ENCODE data around the gene GRK3.
"Not testable (repeated sequence)": the region's sequence is repeated elsewhere in the genome, so short reads cannot be mapped to it uniquely, and the experiment has no call there.

GRK3 gene

GRCh38 chr22:25566898-25567235, 2.4 kb downstream of the GRK3 start:
- Histone ChIP-seq H2AFZ (ENCODE audit: low read length) (no peak overlapping the region), H4K20me1 (ENCODE audit: insufficient read depth, low read length) (no peaks in the 10 kb centered on the region), H3K4me3 (ENCODE audit: low read depth, low read length, poor library complexity, severe bottlenecking) (peak overlapping the region; percentile 92), H3K27me3 (ENCODE audit: insufficient read depth, low read length) (peaks cover 8% of the 10 kb centered on the region; the same call in 1 of the 2 replicates), H3K4me1 (ENCODE audit: insufficient read depth, low read length, severe bottlenecking) (peaks cover 42% of the 10 kb centered on the region), H3K9ac (ENCODE audit: low read length) (no peak overlapping the region), H3K27ac (ENCODE audit: low read depth, low read length, poor library complexity, severe bottlenecking) (no peak overlapping the region), H3K9me3 (ENCODE audit: low read length) (no peaks in the 10 kb centered on the region), H3F3A (ENCODE audit: insufficient read depth, low read length) (no peaks in the 10 kb centered on the region), H3K79me2 (ENCODE audit: insufficient read depth, low read length) (no peaks in the 10 kb centered on the region), H3K36me3 (ENCODE audit: insufficient read depth, low read length) (no peaks in the 10 kb centered on the region), H3K4me2 (ENCODE audit: low read length) (peak overlapping the region; percentile 86; the same call in 1 of the 2 replicates), H3K9me2 (ENCODE audit: low read depth, low read length) (no peaks in the 10 kb centered on the region)
- TF ChIP-seq, protein P1, sequence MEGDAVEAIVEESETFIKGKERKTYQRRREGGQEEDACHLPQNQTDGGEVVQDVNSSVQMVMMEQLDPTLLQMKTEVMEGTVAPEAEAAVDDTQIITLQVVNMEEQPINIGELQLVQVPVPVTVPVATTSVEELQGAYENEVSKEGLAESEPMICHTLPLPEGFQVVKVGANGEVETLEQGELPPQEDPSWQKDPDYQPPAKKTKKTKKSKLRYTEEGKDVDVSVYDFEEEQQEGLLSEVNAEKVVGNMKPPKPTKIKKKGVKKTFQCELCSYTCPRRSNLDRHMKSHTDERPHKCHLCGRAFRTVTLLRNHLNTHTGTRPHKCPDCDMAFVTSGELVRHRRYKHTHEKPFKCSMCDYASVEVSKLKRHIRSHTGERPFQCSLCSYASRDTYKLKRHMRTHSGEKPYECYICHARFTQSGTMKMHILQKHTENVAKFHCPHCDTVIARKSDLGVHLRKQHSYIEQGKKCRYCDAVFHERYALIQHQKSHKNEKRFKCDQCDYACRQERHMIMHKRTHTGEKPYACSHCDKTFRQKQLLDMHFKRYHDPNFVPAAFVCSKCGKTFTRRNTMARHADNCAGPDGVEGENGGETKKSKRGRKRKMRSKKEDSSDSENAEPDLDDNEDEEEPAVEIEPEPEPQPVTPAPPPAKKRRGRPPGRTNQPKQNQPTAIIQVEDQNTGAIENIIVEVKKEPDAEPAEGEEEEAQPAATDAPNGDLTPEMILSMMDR (IDR thresholded peaks at IDR 0.05; ENCODE audit: low read length), result no peak
- TF ChIP-seq EZH2 (IDR thresholded peaks at IDR 0.05; ENCODE audit: borderline replicate concordance, low read length), result no peak

GRCh38 chr22:25567251-25567675, 2.8 kb downstream of the GRK3 start:
- H3K4me3 ChIP-seq (ENCODE audit: low read depth, low read length, poor library complexity, severe bottlenecking), result no peak overlapping the region
- H3K4me1 ChIP-seq (ENCODE audit: insufficient read depth, low read length, severe bottlenecking), result peaks cover 42% of the 10 kb centered on the region
- no peak overlapping the region for H3K27ac ChIP-seq (ENCODE audit: low read depth, low read length, poor library complexity, severe bottlenecking)

DNA sequence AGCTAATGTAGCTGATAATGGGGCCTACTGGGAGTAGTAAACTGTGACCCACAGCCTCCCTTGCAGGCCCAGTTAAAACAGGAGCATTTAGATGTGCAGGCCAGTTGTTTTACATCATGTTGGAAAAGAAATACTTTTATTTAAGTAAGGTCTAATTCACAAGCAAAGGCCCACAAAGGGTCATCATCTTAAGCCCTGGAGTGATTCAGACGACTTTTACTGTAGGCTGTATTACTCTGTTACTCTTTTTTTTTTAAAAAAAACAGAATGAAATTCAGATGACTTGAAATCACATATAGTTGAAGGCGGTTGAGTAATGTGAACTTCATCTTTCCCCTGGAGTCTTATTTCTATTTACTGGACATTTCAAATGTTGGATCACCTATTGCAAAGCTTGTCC, 3.6 kb downstream of the GRK3 start:
- not testable (repeated sequence) for H3K79me2 ChIP-seq (ENCODE audit: insufficient read depth, low read length); H3K27ac ChIP-seq (ENCODE audit: low read depth, low read length, poor library complexity, severe bottlenecking); H3K4me3 ChIP-seq (ENCODE audit: low read depth, low read length, poor library complexity, severe bottlenecking); H3K9ac ChIP-seq (ENCODE audit: low read length); H3K9me3 ChIP-seq (ENCODE audit: low read length); H3K36me3 ChIP-seq (ENCODE audit: insufficient read depth, low read length); H3K9me2 ChIP-seq (ENCODE audit: low read depth, low read length); H2AFZ ChIP-seq (ENCODE audit: low read length); H3F3A ChIP-seq (ENCODE audit: insufficient read depth, low read length); H4K20me1 ChIP-seq (ENCODE audit: insufficient read depth, low read length); H3K27me3 ChIP-seq (ENCODE audit: insufficient read depth, low read length); H3K4me2 ChIP-seq (ENCODE audit: low read length)
- peaks cover 38% of the 10 kb centered on the region for H3K4me1 ChIP-seq (ENCODE audit: insufficient read depth, low read length, severe bottlenecking)

More at GRCh38 chr22:25567251-25567675, 2.8 kb downstream of the GRK3 start:
- H3F3A ChIP-seq (ENCODE audit: insufficient read depth, low read length), result no peaks in the 10 kb centered on the region
- no peaks in the 10 kb centered on the region for H3K79me2 ChIP-seq (ENCODE audit: insufficient read depth, low read length)
- H3K27me3 ChIP-seq (ENCODE audit: insufficient read depth, low read length), result peaks cover 8% of the 10 kb centered on the region; the same call in 1 of the 2 replicates
- H3K4me2 ChIP-seq (ENCODE audit: low read length), result peak overlapping the region; percentile 11; the same call in 1 of the 2 replicates
- H4K20me1 ChIP-seq (ENCODE audit: insufficient read depth, low read length), result no peaks in the 10 kb centered on the region
- H3K9me2 ChIP-seq (ENCODE audit: low read depth, low read length), result no peaks in the 10 kb centered on the region
- H2AFZ ChIP-seq (ENCODE audit: low read length), result no peak overlapping the region
- TF ChIP-seq, protein P1 (IDR thresholded peaks at IDR 0.05; ENCODE audit: low read length), result no peak; the same call in 1 of the 2 replicates
- no peak for TF ChIP-seq EZH2 (IDR thresholded peaks at IDR 0.05; ENCODE audit: borderline replicate concordance, low read length)
- H3K9ac ChIP-seq (ENCODE audit: low read length), result no peak overlapping the region
- no peaks in the 10 kb centered on the region for H3K36me3 ChIP-seq (ENCODE audit: insufficient read depth, low read length)
- no peaks in the 10 kb centered on the region for H3K9me3 ChIP-seq (ENCODE audit: low read length)

DNA sequence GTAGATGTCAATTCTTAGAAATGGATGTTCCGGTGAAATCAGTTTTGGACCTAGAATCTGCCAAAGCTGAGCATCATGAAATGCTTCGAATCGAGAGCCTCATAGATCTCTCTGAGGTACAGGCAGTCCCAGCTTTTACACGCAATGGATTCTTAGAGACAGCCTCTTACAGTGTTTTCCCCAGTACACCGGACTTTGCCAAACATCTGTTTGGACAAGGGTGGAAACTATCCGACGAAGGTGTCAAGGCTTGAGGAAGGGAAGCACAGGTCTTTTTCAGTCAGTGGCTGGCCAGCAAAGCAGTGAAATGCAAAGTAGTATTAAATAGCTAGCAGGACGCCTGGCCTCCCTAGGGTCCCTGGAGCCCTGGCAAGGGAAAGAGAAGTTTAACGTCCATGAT, 4.9 kb downstream of the GRK3 start:
- Histone ChIP-seq H3K9ac (ENCODE audit: low read length) (no peak overlapping the region), H3K4me1 (ENCODE audit: insufficient read depth, low read length, severe bottlenecking) (peaks cover 25% of the 10 kb centered on the region), H3K79me2 (ENCODE audit: insufficient read depth, low read length) (no peaks in the 10 kb centered on the region), H3K4me2 (ENCODE audit: low read length) (no peak overlapping the region), H3K27ac (ENCODE audit: low read depth, low read length, poor library complexity, severe bottlenecking) (no peak overlapping the region), H3K36me3 (ENCODE audit: insufficient read depth, low read length) (no peaks in the 10 kb centered on the region), H3K9me2 (ENCODE audit: low read depth, low read length) (no peaks in the 10 kb centered on the region), H3K4me3 (ENCODE audit: low read depth, low read length, poor library complexity, severe bottlenecking) (no peak overlapping the region), H2AFZ (ENCODE audit: low read length) (no peak overlapping the region), H4K20me1 (ENCODE audit: insufficient read depth, low read length) (no peaks in the 10 kb centered on the region), H3K27me3 (ENCODE audit: insufficient read depth, low read length) (peaks cover 8% of the 10 kb centered on the region; the same call in 1 of the 2 replicates), H3K9me3 (ENCODE audit: low read length) (no peaks in the 10 kb centered on the region), H3F3A (ENCODE audit: insufficient read depth, low read length) (no peaks in the 10 kb centered on the region)
- TF ChIP-seq EZH2 (IDR thresholded peaks at IDR 0.05; ENCODE audit: borderline replicate concordance, low read length), result no peak
- TF ChIP-seq, protein P1 (IDR thresholded peaks at IDR 0.05; ENCODE audit: low read length), result no peak
